22Rv1 (cell line): ENCODE results near the gene GPATCH11.

ENCODE experiments used
- CTCF ChIP-seq: fragments of 450-650 bp; IDR thresholded peaks from 2 replicates; pipeline ENCODE4 v1.5.1; 2017; ENCODE audit warnings: mild to moderate bottlenecking
- ZFX ChIP-seq: fragments of 450-650 bp; IDR thresholded peaks from 2 replicates; pipeline ENCODE4 v1.6.1; 2017; ENCODE audit warnings: antibody characterized with exemption, borderline replicate concordance

- no peak for TF ChIP-seq CTCF
- TF ChIP-seq ZFX, result no peak
Observed at GRCh38 chr2:37105150-37105549, 20.8 kb downstream of the GPATCH11 start.
